ENCODE results near the gene MAP3K12. TPM values are rescaled to one million over a fixed set of nuclear protein-coding genes. Genes with fewer than 3 reads are reported as not detected.

Gene MAP3K12
- total and polyA plus RNA-seq, 2 of the 13 experiments (the other 11 are each of a cell fraction or from before 2014, with no cell fraction given): 0.20 to 1.1 TPM

- BruUV-seq (replicated peaks): no TSS peak
- Histone ChIP-seq H2AFZ (ENCODE audit: low read length) (no peak overlapping the region), H3K9me3 (ENCODE audit: low read length) (no peaks in the 10 kb centered on the region), H3K79me2 (ENCODE audit: insufficient read depth, low read length) (no peaks in the 10 kb centered on the region), H3K27me3 (ENCODE audit: control insufficient read depth in 1 of 2, insufficient read depth in 2 of 2, low read length in 2 of 2) (no peaks in the 10 kb centered on the region), H3K36me3 (replicated peaks in 1 of 2; ENCODE audit: control insufficient read depth in 1 of 2, insufficient read depth in 2 of 2, low read length in 2 of 2) (peaks cover 18 to 49% of the 10 kb centered on the region in 2 experiments; a peak in 4 of 5 replicates), H3K4me3 (replicated peaks in 1 of 3; ENCODE audit: insufficient read depth in 1 of 3, low read depth in 2 of 3, low read length in 3 of 3) (no peak overlapping the region), H4K20me1 (ENCODE audit: insufficient read depth, low read length) (no peaks in the 10 kb centered on the region), H3K9ac (ENCODE audit: insufficient read depth, low read depth, low read length) (no peak overlapping the region), H3K27ac (ENCODE audit: extremely low read length, insufficient read depth, low read length) (no peak overlapping the region), H3K4me1 (ENCODE audit: insufficient read depth, low read length) (no peaks in the 10 kb centered on the region), H3K4me2 (ENCODE audit: low read depth, low read length) (no peak overlapping the region)
- WGBS (ENCODE audit: low lambda C conversion rate): 87% methylated on average over 4 of the region's 4 CpGs
- ChIA-PET CTCF (ENCODE audit: low intra/inter-chr PET ratio, low total read pairs) (no interaction called here), POLR2A (no interaction called here)
- FAIRE-seq (no peak), ATAC-seq (no peak), DNase-seq (ENCODE audit: low spot score) (no peak)
- intact Hi-C loops (cut with micrococcal nuclease; ENCODE audit: unreplicated experiment): no loop called here
- in situ Hi-C loops (cut with HindIII; ENCODE audit: extremely low pct_ligation_motif_present, low pct_unique_long_range_greater_than_20kb): no loop called here
- TF ChIP-seq TMF1 (CRISPR knock-in tag; IDR thresholded peaks at IDR 0.05; ENCODE audit: low read depth): no peak
- TF ChIP-seq HOXA7 (CRISPR knock-in tag; IDR thresholded peaks at IDR 0.05): no peak
- no peak for TF ChIP-seq IRF1 (CRISPR knock-in tag; IDR thresholded peaks at IDR 0.05; ENCODE audit: low read depth)
- no peak for TF ChIP-seq ELF4 (CRISPR knock-in tag; IDR thresholded peaks at IDR 0.05; ENCODE audit: borderline replicate concordance)
- no peak for TF ChIP-seq CREB1 (IDR thresholded peaks at IDR 0.05)
- TF ChIP-seq CREB1 (CRISPR knock-in tag; IDR thresholded peaks at IDR 0.05): no peak
- no peak for TF ChIP-seq ZNF224 (CRISPR knock-in tag; IDR thresholded peaks at IDR 0.05)
- no peak for TF ChIP-seq ZNF607 (CRISPR knock-in tag; IDR thresholded peaks at IDR 0.05; ENCODE audit: borderline replicate concordance)
- no peak for TF ChIP-seq HIVEP1 (CRISPR knock-in tag; IDR thresholded peaks at IDR 0.05)
- no peak for TF ChIP-seq ZNF343 (CRISPR knock-in tag; IDR thresholded peaks at IDR 0.05)
- no peak for TF ChIP-seq JDP2 (CRISPR knock-in tag; IDR thresholded peaks at IDR 0.05; ENCODE audit: borderline replicate concordance)
- no peak for TF ChIP-seq NR2F2 (IDR thresholded peaks at IDR 0.05; ENCODE audit: borderline replicate concordance, low read depth)
- TF ChIP-seq, protein P1, sequence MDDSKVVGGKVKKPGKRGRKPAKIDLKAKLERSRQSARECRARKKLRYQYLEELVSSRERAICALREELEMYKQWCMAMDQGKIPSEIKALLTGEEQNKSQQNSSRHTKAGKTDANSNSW (CRISPR knock-in tag; IDR thresholded peaks at IDR 0.05; ENCODE audit: borderline replicate concordance): no peak
- no peak for TF ChIP-seq ZNF407 (CRISPR knock-in tag; IDR thresholded peaks at IDR 0.05; ENCODE audit: not compliant biosample characterization)
- no peak for TF ChIP-seq CENPX (CRISPR knock-in tag; IDR thresholded peaks at IDR 0.05)
- no peak for TF ChIP-seq SMAD3 (CRISPR knock-in tag; IDR thresholded peaks at IDR 0.05)
- TF ChIP-seq MXD4 (CRISPR knock-in tag; IDR thresholded peaks at IDR 0.05): no peak
- TF ChIP-seq ZFP1 (CRISPR knock-in tag; IDR thresholded peaks at IDR 0.05): no peak
- no peak for TF ChIP-seq SRF (IDR thresholded peaks at IDR 0.05; ENCODE audit: low read depth, low read length)
Measured at GRCh38 chr12:53530920-53531319, 31.7 kb upstream of the MAP3K12 start.

Measured in HepG2 (cell line).